OCI-LY7 (cell line): ENCODE results near the gene GPR6. TPM values are rescaled to one million over a fixed set of nuclear protein-coding genes. Genes with fewer than 3 reads are reported as not detected.

Source experiments
- Bru-seq: library from RNA; stranded (reverse); fragments of 400-500 nt; gene quantifications from one replicate; lab custom pipeline; 2021; lab: Mats Ljungman, UMichigan
- BruChase-seq, 2 experiments: library from RNA; stranded (reverse); fragments of 400-500 nt; gene quantifications; one replicate each; lab custom pipeline; 2021; lab: Mats Ljungman, UMichigan
- BruUV-seq: library from RNA; stranded (reverse); fragments of 400-500 nt; replicated peaks from 2 replicates; lab custom pipeline; 2021; lab: Mats Ljungman, UMichigan
- CTCF ChIA-PET: fragments of 300-600 bp; sonication (Branson Sonifier 250); formaldehyde crosslinking; loops from one replicate; lab custom pipeline; 2022; ENCODE audit warnings: antibody characterized with exemption; ENCODE audit not compliant: unreplicated experiment; lab: Charles Lee
- POLR2A ChIA-PET: fragments of 300-600 bp; sonication (Branson Sonifier 250); formaldehyde crosslinking; loops from one replicate; lab custom pipeline; 2022; ENCODE audit warnings: antibody characterized with exemption; lab: Charles Lee
- DNase-seq: peaks from one replicate; pipeline ENCODE4 v3.0.0-alpha.2; 2015; ENCODE audit warnings: low spot score
- H2AFZ ChIP-seq: fragments of 200-600 bp; sonication (generic), shearing (Covaris generic); 2 replicates; pipeline ENCODE4 v1.6.1; 2014; ENCODE audit warnings: mild to moderate bottlenecking, antibody characterized with exemption, low read length, moderate library complexity
- H3K27ac ChIP-seq: fragments of 200-600 bp; sonication (generic); 2 replicates; pipeline ENCODE4 v1.5.1; 2014; ENCODE audit warnings: mixed run types, low read depth, mild to moderate bottlenecking, moderate library complexity, low read length, inconsistent platforms; ENCODE audit not compliant: poor library complexity, severe bottlenecking
- H3K36me3 ChIP-seq: fragments of 200-600 bp; sonication (generic); 2 replicates; pipeline ENCODE4 v1.6.1; 2014; ENCODE audit warnings: mild to moderate bottlenecking, antibody characterized with exemption, low read length, moderate library complexity, mixed read lengths; ENCODE audit not compliant: insufficient read depth
- H3K4me1 ChIP-seq: fragments of 200-600 bp; sonication (generic); 2 replicates; pipeline ENCODE4 v1.5.1; 2014; ENCODE audit warnings: mild to moderate bottlenecking, low read length; ENCODE audit not compliant: insufficient read depth, poor library complexity, severe bottlenecking
- H3K4me2 ChIP-seq: fragments of 200-600 bp; sonication (generic); 2 replicates; pipeline ENCODE4 v1.6.1; 2014; ENCODE audit warnings: mild to moderate bottlenecking, low read length
- H3K4me3 ChIP-seq: fragments of 200-600 bp; sonication (generic); 2 replicates; pipeline ENCODE4 v1.5.1; 2014; ENCODE audit warnings: mild to moderate bottlenecking, low read depth, low read length; ENCODE audit not compliant: poor library complexity, severe bottlenecking
- H3K79me2 ChIP-seq: fragments of 200-600 bp; sonication (generic); 2 replicates; pipeline ENCODE4 v1.6.1; 2016; ENCODE audit warnings: low read depth, mild to moderate bottlenecking, low read length, moderate library complexity, mixed read lengths; ENCODE audit not compliant: insufficient read depth
- H3K9me2 ChIP-seq: fragments of 200-600 bp; sonication (generic); 2 replicates; pipeline ENCODE4 v1.6.1; 2016; ENCODE audit warnings: mild to moderate bottlenecking, low read length, mixed read lengths; ENCODE audit not compliant: insufficient read depth
- H3K9me3 ChIP-seq: fragments of 200-600 bp; sonication (generic); 2 replicates; pipeline ENCODE4 v1.6.1; 2014; ENCODE audit warnings: mild to moderate bottlenecking, mixed run types, low read length, mixed read lengths
- H4K20me1 ChIP-seq: fragments of 200-600 bp; sonication (generic); 2 replicates; pipeline ENCODE4 v1.6.1; 2014; ENCODE audit warnings: mild to moderate bottlenecking, antibody characterized with exemption, low read length, moderate library complexity, mixed read lengths; ENCODE audit not compliant: insufficient read depth
- CTCF ChIP-seq: fragments of 200-600 bp; sonication (generic); conservative IDR thresholded peaks from 2 replicates; pipeline ENCODE4 v1.5.1; 2014; ENCODE audit warnings: mild to moderate bottlenecking, antibody characterized with exemption, low read length, moderate library complexity, mixed read lengths
- EZH2phosphoT487 ChIP-seq: fragments of 200-600 bp; sonication (generic); IDR thresholded peaks from 2 replicates; pipeline ENCODE4 v1.6.1; 2018; ENCODE audit warnings: low read depth, borderline replicate concordance, mild to moderate bottlenecking, mixed run types, antibody characterized with exemption, low read length, moderate library complexity, mixed read lengths
- intact Hi-C: fragments of 100-400 bp; cut with micrococcal nuclease; formaldehyde crosslinking; loops from one replicate; pipeline ENCODE4 v1.10.0; 2022; ENCODE audit not compliant: unreplicated experiment
- long read RNA-seq: library from polyadenylated mRNA; stranded (forward); transcript quantifications from one replicate; pipeline ENCODE4 v2.0.0, GENCODE V29; 2022
- total RNA-seq, 2 experiments: library from RNA; depleted of rRNA in 1 of 2; stranded (reverse); fragments of >200 nt in 1 of 2; shearing (Covaris generic) in 1 of 2; gene quantifications; 2 replicates each; pipeline ENCODE4 v1.2.3, GENCODE V29; 2014 to 2022

The GPR6 gene
- total RNA-seq (2014; rRNA removed; shearing (Covaris generic)) (not detected in 2 replicates), total RNA-seq (2022) (not detected in 2 replicates), Bru-seq, nascent RNA (not detected), BruChase-seq, experiment 1, labeled RNA remaining after a 6-hour chase (not detected), BruChase-seq, experiment 2, labeled RNA remaining after a 2-hour chase (not detected)
- long read RNA-seq = 0 reads

- Histone ChIP-seq H2AFZ (no peak within 1 kb of the TSS), H3K36me3 (no peaks in the 10 kb centered on the region), H3K79me2 (no peaks in the 10 kb centered on the region), H3K4me3 (no peak within 1 kb of the TSS), H3K4me1 (no peaks in the 10 kb centered on the region), H3K4me2 (no peak within 1 kb of the TSS), H4K20me1 (no peaks in the 10 kb centered on the region), H3K9me3 (no peaks in the 10 kb centered on the region), H3K27ac (no peak within 1 kb of the TSS), H3K9me2 (no peaks in the 10 kb centered on the region)
- no TSS peak for BruUV-seq
- intact Hi-C loops = no loop called here
- ChIA-PET CTCF (no interaction called here), POLR2A (no interaction called here)
- DNase-seq = peak; percentile 27
- TF ChIP-seq EZH2phosphoT487 (no peak), CTCF (no peak)
Measured at GRCh38 chr6:109978174-109979032, at the start of gene GPR6. Gene GPR6, plus strand, starts transcription at chr6:109978311. Its CDS starts 802 bp downstream, at chr6:109979113.

GRCh38 chr6:109934293-109934692, 43.8 kb upstream of the GPR6 start:
- no peak for DNase-seq
- Histone ChIP-seq H3K27ac (no peak overlapping the region), H2AFZ (no peak overlapping the region), H3K9me3 (no peaks in the 10 kb centered on the region), H3K4me2 (no peak overlapping the region), H3K79me2 (no peaks in the 10 kb centered on the region), H3K9me2 (no peaks in the 10 kb centered on the region), H3K4me3 (no peak overlapping the region), H3K4me1 (no peaks in the 10 kb centered on the region), H3K36me3 (no peaks in the 10 kb centered on the region), H4K20me1 (no peaks in the 10 kb centered on the region)
- ChIA-PET CTCF (no interaction called here), POLR2A (no interaction called here)
- intact Hi-C loops = no loop called here
- TF ChIP-seq CTCF (no peak), EZH2phosphoT487 (no peak)
- no TSS peak for BruUV-seq

- no peaks in the 10 kb centered on the region for H4K20me1 ChIP-seq
- intact Hi-C loops = no loop called here
Measured at GRCh38 chr6:109939654-109940053, 38.5 kb upstream of the GPR6 start.

More at GRCh38 chr6:109939654-109940053, 38.5 kb upstream of the GPR6 start:
- BruUV-seq = no TSS peak
- Histone ChIP-seq H3K9me2 (no peaks in the 10 kb centered on the region), H3K79me2 (no peaks in the 10 kb centered on the region), H2AFZ (no peak overlapping the region), H3K4me1 (no peaks in the 10 kb centered on the region), H3K4me3 (no peak overlapping the region), H3K36me3 (no peaks in the 10 kb centered on the region), H3K27ac (no peak overlapping the region), H3K4me2 (no peak overlapping the region), H3K9me3 (no peaks in the 10 kb centered on the region)
- no peak for DNase-seq
- ChIA-PET CTCF (no interaction called here), POLR2A (no interaction called here)
- TF ChIP-seq CTCF = no peak
- no peak for TF ChIP-seq EZH2phosphoT487
